COR-L47 (cell line): ENCODE measurements around the gene RPTOR.

Experiments
- DNase-seq: peaks from one replicate; lab custom pipeline; 2025; lab: John Stamatoyannopoulos, UW

Gene RPTOR

DNA sequence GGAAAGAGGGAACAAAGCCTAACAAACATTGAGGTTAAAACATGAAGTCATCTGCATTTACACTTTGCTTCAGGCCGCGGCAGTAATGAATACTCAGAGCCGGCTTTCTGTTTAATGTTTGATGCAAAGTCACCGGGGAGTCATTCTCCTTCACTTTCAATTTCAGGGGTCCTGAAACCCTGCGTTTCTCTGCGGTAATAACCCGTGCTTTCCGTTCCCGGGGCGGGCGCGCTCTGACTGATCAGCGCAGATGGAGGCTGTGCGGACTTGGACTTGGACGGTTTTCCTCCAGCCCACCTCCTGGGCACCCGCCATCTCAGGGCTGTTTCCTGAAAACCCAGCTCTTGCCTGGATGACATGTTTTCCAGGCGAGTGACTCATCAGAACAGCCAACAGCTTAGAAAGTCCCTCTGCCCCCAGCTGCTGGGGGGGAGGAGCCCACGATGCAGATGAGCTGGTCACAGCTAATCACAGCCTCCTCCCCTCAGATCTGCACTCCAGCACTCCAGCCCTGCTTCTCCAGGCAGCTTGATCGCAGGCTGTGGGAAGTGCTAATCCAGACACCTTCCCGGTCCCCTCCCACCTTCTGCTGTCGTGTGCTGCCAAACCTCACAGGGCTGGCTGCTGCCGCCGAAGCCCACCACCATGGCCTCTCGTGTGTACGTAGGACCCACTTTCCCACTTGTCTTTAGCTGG lies 288.4 kb downstream of the RPTOR start:
- DNase-seq: peak; percentile 94

DNA sequence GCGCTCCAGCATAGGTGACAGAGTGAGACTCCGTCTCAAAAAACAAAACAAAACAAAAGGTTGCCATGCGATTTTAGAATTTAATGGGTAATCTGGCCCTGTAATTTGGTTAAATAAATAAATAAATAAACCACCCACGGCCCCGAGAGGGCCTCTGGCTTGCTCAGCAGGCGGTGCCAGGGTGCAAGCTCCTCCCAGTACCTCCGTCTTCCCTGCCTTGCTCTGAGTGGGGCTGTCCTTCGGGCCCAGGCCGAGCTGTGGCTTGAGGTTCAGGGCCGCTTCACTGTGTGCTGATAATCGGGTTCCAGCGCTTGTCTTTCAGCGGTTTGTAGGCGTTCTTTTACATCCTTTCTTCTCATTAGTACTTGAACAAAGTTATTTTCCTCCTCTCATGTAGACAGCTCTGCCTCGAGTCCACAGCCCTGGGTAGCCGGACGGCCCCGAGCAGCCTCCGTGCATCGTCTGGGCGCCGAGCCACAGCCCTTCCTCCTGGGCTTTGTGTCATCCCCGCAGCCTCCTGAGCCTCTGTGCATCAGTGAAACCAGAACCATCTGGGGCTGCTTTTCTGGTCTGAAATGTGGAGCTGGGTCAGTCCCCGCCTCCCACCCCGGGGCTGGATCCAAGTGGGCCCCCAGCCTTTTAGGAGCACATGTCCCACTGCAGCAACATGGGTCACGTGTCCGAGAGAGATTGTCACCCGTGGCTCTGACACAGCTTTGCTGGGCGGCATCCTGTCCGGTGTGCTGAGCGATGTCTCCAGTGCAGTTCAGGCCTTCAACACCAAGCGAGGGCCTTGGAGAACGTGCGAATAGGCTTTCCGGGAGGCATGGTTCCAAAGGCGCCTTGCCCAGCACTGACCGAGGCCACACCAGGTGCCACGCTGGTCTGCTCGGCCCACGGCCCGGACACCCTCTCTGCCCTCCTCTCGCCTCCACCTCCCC lies 289.6 kb downstream of the RPTOR start:
- DNase-seq: no peak

DNA sequence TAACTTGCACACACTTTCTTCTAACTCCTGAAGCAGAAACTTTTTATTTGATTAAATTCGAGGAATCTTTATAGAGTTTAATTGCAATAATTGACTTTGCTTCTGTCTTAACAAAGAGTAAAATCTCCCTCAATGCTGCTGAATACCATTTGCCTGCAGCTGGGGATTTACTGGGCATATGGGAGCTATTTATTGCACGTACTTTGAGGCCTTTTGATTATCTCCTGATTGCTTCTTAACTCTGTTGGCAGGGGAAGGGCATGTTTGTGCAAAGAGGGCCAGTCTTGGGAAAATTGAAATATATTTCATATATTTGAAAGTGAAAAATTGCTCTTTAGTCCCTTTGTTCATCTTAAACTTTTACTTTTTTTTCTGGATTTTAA lies 290.2 kb downstream of the RPTOR start:
- no peak for DNase-seq

DNA sequence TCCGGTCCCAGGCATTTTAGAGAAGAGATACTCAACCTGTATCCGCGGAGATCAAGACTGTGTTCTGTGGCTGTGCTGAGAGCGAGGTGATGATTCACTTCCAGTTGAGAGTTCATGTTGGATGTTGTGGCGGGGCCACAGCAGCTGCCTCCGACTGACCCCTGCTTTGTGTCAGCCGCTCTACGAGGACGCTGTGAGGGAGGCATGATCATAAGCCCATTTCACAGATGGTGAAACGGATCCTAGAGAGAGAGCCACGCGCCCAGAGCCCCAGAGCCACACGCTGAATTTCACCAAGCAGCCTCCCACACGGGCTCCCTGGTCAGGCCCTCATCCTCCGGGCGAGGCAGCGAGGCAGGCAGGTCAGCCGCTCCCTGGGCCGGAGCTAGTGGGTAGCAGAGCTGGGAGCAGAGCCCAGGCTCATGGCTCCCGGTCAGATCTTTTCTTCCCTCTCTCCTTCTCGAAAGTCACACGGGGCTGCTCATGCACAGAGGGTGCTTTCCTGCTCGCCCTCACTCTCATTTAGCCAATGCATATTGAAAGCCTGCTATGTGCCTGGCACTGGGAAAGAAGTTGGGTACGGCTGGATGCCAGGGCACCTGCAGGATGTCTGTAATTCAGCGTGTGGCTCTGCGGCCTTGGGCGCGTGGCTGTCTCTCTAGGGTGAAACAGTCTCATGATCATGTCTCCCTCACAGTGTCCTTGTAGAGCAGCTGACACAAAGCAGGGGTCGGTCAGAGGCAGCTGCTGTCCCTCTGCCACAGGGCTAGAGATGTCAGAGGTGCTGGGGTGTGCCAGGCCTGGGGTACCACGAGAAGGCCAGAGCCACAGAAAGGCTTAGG lies 291.4 kb downstream of the RPTOR start:
- DNase-seq: no peak

DNA sequence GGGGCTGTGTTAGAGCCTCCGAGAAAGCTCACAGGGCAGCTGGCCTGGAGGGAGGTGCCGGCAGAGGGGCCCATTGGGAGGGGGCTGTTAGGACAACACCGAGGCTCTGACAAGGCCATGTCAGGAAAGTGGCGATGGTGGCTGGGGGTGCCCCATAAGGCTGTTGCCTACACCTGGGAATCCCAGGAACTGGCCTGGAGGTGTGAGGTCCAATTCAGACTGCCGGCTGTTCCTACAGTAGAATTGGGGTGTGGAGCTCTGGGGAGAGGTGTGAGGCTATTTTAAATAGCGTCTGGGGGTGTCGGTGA lies 292.0 kb downstream of the RPTOR start:
- DNase-seq: no peak

DNA sequence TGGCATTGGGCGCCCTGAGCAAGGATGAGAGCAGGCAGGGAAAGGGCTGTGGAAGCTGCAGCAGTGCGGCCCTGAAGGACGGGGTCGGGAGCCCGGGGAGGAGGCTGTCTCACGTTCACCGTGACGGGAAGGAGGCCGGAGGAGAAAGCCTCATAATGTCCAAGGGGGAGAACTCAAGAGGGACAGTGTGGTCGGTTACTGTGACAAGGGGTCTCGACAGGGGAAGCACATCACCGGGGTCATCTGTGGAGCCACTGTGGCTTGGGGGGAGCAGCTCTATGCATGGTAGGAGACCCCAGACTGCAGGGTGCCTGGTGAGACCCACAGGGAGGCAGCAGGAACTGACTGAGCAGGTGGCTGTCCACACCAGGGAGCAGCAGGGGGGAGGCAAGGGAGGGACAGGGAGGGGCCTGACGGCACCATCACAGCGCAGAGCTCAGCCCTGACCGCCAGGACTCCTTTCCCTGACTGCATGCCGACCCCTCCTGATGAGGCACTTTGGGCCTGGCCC lies 292.4 kb downstream of the RPTOR start:
- peak; percentile 22 for DNase-seq

DNA sequence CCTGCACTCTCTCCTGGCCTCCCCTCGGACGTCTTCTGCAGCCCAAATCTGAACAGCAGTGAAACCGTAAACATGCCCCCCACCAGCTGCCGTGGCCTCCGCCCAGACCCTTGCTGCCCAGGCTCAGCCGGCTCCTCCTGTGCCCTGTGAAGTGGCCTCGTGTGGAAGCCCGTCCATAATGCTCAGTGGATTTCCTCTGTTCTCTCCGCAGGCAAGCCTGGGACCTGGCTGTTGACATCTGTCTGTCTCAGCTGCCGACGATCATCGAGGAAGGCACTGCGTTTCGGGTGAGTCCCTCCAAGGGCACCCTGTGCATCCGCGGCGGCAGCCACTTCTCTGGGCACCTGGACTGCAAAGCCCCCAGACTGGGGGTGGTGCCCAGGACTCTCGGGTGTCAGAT lies 293.1 kb downstream of the RPTOR start:
- DNase-seq: no peak

DNA sequence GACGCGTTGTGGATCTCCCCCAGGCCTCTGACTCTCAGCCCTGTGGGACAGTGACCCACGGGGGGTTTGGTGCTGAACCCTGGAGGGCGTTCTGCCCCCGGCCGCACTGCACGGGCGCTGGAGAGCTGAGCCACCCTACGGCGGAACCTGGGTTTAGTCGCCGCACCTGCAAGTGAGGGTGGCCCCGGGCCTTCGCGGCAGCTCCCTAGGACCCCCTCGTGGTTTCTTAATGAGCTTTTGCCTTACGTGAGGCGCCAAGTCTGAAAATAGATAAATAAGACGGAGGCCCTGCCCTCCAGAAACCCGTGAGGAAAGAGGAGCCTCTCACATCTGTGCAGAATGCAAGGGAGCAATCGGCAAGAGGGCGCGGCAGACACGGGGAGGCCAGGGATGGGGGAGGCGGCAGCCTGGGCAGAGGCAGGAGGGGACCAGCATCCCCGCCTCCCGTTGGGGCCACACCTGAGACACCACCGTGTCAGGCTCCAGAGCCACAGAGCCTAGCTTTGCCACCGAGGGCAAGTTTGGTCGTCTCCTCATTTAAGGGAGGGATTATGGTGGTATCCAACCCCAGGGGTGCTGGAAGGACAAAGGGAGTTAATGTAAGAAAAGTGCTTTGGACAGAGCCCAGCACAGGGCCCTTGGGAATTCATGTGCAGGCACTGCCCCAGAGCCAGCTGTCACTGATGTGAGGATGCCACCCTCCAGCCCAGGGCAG lies 293.8 kb downstream of the RPTOR start:
- DNase-seq: no peak

DNA sequence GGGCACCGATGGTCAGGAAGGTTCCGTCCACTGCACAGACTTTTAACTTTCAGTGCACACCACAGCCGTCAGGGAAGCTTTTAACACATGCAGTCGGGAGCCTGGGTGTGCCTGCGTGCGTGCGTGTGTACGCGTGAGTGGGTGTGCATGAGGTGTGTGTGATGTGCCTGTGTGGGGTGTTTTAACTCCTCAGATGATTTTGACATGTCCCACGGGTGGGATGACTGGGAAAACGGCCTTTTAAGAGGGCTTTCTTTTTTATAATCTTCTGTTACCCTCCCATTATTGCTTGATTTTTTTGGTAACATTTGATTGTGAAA lies 294.3 kb downstream of the RPTOR start:
- no peak for DNase-seq

DNA sequence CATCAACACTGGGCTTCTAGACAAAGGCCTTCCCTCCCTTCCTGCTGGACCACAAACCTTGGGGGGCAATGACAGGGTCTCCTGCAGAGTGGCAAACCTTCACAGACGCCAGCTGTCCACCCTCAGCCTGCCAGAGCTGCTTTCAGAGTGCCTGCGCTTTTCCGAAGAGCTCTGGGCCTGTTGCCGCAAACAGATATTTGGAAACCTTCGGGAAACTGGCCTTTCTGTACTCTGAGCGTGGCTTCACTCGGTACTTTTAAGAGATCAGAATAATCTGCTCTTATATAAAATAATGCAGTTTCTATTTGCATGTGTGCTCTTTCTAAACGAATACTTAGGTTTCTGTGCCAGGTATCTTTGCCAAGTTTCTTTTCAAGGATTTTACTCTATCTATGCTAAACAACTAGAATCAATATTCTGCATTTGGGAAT lies 294.9 kb downstream of the RPTOR start:
- no peak for DNase-seq

DNA sequence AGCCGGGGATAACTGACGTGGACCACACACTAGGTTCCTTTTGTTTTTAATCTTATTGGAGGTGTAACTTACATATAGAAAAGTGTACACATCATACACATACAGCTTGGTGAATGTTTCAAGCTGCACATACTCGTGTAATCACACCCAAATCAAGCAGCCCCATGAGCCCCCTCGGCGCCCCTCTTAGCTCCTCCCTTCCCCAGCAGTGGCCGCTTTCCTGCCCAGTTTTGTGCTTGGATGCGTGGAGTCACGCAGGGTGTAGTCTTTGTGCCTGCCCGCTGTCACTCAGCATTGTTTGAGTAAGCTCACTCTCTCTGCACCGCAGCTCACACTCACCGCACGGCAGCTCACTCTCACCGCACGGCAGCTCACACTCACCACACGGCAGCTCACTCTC lies 295.3 kb downstream of the RPTOR start:
- DNase-seq: no peak

DNA sequence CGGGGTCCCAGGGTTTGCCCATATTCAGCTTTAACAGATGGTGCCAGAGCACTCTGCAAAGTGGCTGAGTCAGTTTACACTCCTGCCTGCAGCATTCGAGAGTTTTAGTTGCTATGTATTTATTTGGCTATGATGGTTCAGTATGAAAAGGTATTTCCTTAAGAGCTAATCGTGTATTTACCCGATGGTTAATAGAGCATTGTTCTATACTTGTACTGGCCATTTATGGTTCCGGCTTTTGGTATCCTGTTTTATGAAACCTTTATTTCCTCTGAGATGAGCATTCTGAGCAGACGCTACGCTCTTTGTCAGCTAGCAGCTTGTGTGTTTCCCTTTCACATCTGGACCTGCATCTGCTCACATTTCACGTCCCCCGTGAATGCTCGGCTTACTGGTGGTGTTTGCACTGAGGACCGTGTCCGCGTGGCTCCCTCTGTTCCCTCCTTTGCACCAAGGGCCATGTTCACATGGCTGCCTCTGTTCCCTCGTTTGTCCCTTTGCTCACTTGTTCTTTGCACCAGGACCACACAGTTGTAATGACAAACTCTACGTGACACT lies 297.9 kb downstream of the RPTOR start:
- no peak for DNase-seq

DNA sequence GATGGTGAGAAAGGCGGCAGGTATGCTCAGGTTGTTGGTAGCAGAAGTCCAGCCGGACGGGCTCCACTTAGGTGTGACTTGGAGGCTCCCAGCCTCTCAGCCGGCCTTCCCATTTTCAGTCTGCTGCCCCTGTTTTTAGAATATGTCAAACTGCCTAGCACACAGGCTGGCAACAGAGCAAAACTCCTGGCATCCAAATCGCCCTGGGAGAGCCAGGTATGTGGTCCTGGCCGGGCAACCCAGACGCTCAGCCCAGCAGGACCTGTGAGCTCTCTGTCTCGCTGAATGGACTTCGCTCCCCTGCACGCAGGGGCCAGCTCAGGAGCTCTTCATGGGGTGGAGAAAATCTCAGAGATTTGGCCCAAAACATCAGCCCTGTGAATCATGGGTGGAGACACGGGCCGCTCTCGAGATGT lies 299.1 kb downstream of the RPTOR start:
- DNase-seq: no peak

DNA sequence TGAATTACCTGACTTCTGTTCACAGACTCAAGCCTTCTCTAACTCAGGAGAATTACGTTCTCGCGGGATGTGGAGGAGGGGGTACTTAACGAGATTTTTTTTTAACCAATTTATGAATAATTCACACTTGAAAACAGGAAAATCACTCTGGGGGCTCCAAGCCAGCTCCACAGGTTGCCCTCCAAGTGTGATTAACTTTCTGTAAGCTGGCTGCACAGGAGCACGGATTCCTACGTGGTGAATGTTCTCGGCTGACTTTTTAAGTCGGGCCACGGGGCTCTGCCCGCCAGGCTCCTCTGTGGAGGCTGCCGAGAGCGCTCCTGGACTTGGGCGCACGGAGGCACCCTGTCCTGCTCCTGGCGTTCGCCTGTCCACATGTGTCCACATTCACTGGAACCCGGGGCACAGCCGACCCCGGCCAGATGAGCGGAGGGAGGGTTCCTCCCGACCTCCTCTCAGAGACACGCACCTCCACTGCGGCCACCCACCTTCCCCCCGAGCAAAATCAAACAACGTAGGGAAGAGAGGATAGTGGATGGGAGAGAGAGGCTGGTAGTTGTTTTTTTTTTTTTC lies 299.9 kb downstream of the RPTOR start:
- no peak for DNase-seq

DNA sequence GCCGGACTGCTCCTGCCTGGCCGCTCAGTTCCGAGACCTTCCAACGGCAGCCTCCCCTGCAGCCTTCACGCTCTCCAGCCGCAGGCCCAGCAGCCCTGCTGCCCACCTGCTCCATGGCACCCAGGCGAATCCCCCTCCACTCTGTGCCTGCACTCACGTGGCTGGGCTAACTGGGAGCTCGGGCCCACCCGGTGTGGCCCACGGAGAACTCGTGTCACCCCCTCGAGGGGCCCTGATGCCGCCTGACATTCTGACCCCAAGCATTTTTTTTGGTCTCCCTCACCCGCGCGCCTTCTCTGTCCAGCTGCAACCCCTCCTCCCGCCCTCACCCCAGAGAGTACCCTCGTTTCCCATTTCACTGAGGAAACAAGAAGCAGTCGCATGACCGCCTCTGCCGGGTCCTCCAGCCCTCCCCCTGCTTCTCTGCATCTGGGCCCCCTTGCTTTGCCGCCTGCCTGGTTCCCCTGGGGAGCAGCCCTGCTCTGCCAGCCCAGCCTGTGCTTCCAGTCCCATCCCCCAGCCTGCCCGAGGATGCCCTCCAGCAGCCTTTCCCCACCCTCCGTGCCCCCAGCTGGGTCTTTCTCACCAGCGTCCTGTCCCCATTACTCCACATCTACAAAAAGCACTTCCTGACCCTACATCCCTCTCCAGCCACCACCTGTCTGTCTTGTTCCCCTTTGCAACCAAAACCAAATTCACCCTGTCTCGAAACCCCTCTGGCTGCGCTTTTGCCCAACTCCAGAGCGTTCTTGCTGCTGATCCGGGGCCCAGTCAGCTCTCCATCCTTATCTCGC lies 300.6 kb downstream of the RPTOR start:
- DNase-seq: no peak

DNA sequence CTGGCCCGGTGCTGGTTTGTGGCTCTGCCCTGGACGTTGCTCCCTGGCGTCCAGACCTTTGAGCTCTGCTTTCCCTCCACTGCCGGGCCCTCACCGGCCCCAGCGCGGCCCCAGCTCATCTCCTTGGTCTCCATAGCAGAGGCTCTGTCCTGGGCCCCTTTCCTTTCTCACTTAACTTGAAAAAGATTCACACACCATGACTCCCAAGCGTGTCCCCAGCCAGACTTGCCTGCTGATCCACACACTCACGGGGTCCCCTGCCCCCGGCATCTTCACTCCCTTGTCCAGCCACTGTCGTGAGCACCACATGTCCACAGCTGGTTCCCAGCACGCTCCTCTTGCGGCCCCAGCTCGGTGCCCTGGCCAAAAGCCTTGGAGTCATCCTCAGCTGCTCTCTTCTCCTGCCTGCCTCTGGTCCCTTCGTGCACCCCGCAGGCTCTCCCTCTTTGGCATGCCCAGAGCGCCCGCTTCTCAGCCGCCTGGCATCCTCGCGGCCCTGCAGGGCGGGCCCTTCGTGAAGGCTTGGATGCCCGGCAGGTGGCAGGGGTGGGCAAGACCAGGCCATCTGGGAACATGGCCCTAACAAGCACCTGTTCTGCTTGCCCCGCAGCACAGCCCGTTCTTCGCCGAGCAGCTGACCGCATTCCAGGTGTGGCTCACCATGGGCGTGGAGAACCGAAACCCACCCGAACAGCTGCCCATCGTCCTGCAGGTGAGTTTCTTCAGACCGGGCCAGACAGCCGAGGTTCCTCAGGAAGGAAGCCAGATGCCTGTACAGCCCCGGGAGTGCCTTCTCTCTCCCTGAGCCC lies 301.4 kb downstream of the RPTOR start:
- no peak for DNase-seq

DNA sequence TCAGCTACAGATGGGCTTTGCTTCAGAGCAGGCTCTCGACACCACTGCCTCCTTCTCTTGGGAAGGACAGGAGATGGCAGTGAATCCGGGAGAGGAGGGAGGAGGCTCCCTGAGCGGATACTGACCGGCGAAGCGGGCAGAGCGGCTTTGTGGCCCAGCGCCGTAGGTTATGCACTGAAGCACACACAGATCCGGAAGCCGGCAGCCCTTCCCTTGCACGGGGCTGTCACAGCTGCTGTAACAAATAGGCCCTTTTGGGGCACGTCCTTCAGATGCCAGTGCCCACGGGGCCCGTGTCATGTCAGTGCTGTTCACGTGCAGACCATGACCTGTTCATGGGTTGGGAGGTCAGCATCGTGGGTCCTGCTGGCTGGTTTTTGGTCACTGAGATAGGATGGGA lies 302.3 kb downstream of the RPTOR start:
- no peak for DNase-seq

DNA sequence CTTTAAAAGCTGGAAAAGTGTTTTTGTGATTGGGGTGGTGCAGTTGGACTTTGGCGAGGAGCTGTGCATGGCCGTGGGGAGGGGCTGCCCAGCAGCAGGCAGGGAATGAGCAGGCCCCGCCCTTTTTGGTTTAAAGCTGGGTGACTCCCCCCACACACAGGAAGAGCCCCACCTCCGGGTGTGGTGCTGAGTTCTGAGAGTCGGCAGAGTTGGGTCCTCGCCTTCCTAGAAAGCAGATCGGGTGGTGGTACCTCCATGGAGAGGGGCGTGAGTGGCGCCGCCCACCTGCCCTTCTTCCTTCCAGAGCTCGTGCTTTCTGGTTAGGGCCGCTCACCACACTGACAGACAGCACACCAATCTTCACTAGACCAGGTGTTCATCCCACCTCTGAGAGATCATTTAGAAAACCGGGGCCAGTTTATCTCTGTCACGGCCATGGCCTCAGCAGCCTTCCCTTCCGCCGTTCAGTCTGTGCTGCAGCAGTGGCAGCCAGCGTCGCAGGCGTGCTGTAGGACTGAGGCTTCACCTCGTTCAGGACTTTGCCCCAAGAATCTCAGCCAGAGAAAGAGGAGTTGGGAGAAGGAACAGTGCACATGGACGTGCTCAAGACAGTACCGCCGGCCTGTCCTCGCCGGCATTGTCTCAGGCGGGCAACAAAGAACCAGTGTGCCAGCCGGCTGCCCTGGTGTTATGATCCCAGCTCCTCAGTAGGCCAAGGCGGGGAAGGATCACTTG lies 303.0 kb downstream of the RPTOR start:
- no peak for DNase-seq
